ENCODE measurements around the gene TULP4. TPM values are rescaled to one million over a fixed set of nuclear protein-coding genes. Genes with fewer than 3 reads are reported as not detected.

TULP4 gene
- total RNA-seq, 6 experiments from 2014 or later: 27.0 to 42.4 (median 32.3) TPM

GRCh38 chr6:158452191-158452590 lies 139.9 kb downstream of the TULP4 start:
- Histone ChIP-seq H3K27me3 (no peaks in the 10 kb centered on the region), H3K36me3 (peaks cover 0 to 6% (median 0%) of the 10 kb centered on the region in 4 donors), H3K9me3 (no peaks in the 10 kb centered on the region), H3K4me3 (no peak overlapping the region), H3K4me1 (no peaks in the 10 kb centered on the region), H3K27ac (no peak overlapping the region)
- WGBS (ENCODE audit: insufficient coverage, low coverage, low lambda C conversion rate, missing lambda C conversion rate): 90% methylated on average over 4 of the region's 7 CpGs
- intact Hi-C loops (cut with DNase I): no loop called here
- ATAC-seq (no peak), DNase-seq (no peak)
- no peak for TF ChIP-seq POLR2A (IDR thresholded peaks at IDR 0.05)
- TF ChIP-seq CTCF (IDR thresholded peaks at IDR 0.05): no peak

- 82% methylated on average over 3 of the region's 7 CpGs for WGBS (ENCODE audit: insufficient coverage, low coverage, low lambda C conversion rate, missing lambda C conversion rate)
- no peak overlapping the region for H3K4me3 ChIP-seq
- H3K27ac ChIP-seq: no peak overlapping the region
- intact Hi-C loops (cut with DNase I): no loop called here
- DNase-seq (no peak), ATAC-seq (no peak)
- no peak for TF ChIP-seq CTCF (IDR thresholded peaks at IDR 0.05)
- TF ChIP-seq POLR2A (IDR thresholded peaks at IDR 0.05): no peak
- no peaks in the 10 kb centered on the region for H3K4me1 ChIP-seq
- no peaks in the 10 kb centered on the region for H3K9me3 ChIP-seq
- H3K36me3 ChIP-seq: peaks cover 0 to 8% (median 0%) of the 10 kb centered on the region in 4 donors
- H3K27me3 ChIP-seq: no peaks in the 10 kb centered on the region
These were observed 144.9 kb downstream of the TULP4 start for GRCh38 chr6:158457131-158457530.

- ATAC-seq: no peak
- Histone ChIP-seq H3K9me3 (no peaks in the 10 kb centered on the region), H3K27me3 (no peaks in the 10 kb centered on the region), H3K4me1 (no peaks in the 10 kb centered on the region), H3K4me3 (no peak overlapping the region), H3K36me3 (peaks cover 0 to 3% (median 0%) of the 10 kb centered on the region in 4 donors), H3K27ac (no peak overlapping the region)
- 100% methylated on average over 3 of the region's 4 CpGs for WGBS (ENCODE audit: insufficient coverage, low coverage, low lambda C conversion rate, missing lambda C conversion rate)
- intact Hi-C loops (cut with DNase I): no loop called here
- no peak for DNase-seq
- TF ChIP-seq POLR2A (IDR thresholded peaks at IDR 0.05): no peak
- no peak for TF ChIP-seq CTCF (IDR thresholded peaks at IDR 0.05)
These were observed 145.5 kb downstream of the TULP4 start for GRCh38 chr6:158457616-158458278.

- no peak for DNase-seq
- Histone ChIP-seq H3K27me3 (no peaks in the 10 kb centered on the region), H3K27ac (no peak overlapping the region), H3K4me1 (no peaks in the 10 kb centered on the region), H3K4me3 (no peak overlapping the region), H3K36me3 (peaks cover 0 to 3% (median 0%) of the 10 kb centered on the region in 4 donors), H3K9me3 (no peaks in the 10 kb centered on the region)
- 84% methylated on average over 4 of the region's 4 CpGs for WGBS (ENCODE audit: insufficient coverage, low coverage, low lambda C conversion rate, missing lambda C conversion rate)
- TF ChIP-seq CTCF (IDR thresholded peaks at IDR 0.05): no peak
- TF ChIP-seq POLR2A (IDR thresholded peaks at IDR 0.05): no peak
- intact Hi-C loops (cut with DNase I): no loop called here
- ATAC-seq: no peak
These were observed 147.5 kb downstream of the TULP4 start for GRCh38 chr6:158459726-158460125.
